CD8-positive, alpha-beta memory T cell (primary cell): ENCODE results near the gene COX17. TPM values are rescaled to one million over a fixed set of nuclear protein-coding genes. Genes with fewer than 3 reads are reported as not detected.

Source experiments
- CTCF ChIA-PET: fragments of 350-600 bp; sonication (Branson Sonifier 250); formaldehyde crosslinking; loops from one replicate; lab custom pipeline; 2021; ENCODE audit warnings: antibody characterized with exemption; lab: Charles Lee
- POLR2A ChIA-PET: fragments of 350-600 bp; sonication (Branson Sonifier 250); formaldehyde crosslinking; loops from one replicate; lab custom pipeline; 2021; ENCODE audit warnings: antibody characterized with exemption; lab: Charles Lee
- DNase-seq, 5 donors: peaks; one replicate each; pipeline versions ENCODE4 v3.0.0 to v3.0.0-alpha.2; 2020 to 2022; ENCODE audit warnings: mixed read lengths in 1 of 5
- H3K27ac ChIP-seq: one replicate; pipeline ENCODE4 v1.7.0; 2013; ENCODE audit warnings: low read depth, mild to moderate bottlenecking, low read length, moderate library complexity
- H3K27me3 ChIP-seq: 2 replicates; pipeline ENCODE4 v1.7.0; 2013; ENCODE audit warnings: low read length, mild to moderate bottlenecking; ENCODE audit not compliant: insufficient read depth, poor library complexity, severe bottlenecking
- H3K36me3 ChIP-seq: 2 replicates; pipeline ENCODE4 v1.7.0; 2013; ENCODE audit warnings: mild to moderate bottlenecking, low read length, moderate library complexity; ENCODE audit not compliant: insufficient read depth
- H3K4me1 ChIP-seq: 2 replicates; pipeline ENCODE4 v1.7.0; 2013; ENCODE audit warnings: mild to moderate bottlenecking, low read length, moderate library complexity; ENCODE audit not compliant: insufficient read depth
- H3K4me3 ChIP-seq: 2 replicates; pipeline ENCODE4 v1.7.0; 2013; ENCODE audit warnings: mild to moderate bottlenecking, low read length
- H3K9me3 ChIP-seq: 2 replicates; pipeline ENCODE4 v1.7.0; 2013; ENCODE audit warnings: mild to moderate bottlenecking, low read length
- H3K27ac Mint-ChIP-seq, 8 donors: one replicate each; pipeline ENCODE4 v1.8.0; 2020 to 2021; ENCODE audit warnings: mixed read lengths in 8 of 8, mild to moderate bottlenecking in 6 of 8, inconsistent platforms in 3 of 8, moderate library complexity in 3 of 8
- H3K27me3 Mint-ChIP-seq, 2 donors: one replicate each; pipeline ENCODE4 v1.8.0; 2020 to 2021; ENCODE audit warnings: mixed read lengths in 2 of 2, mild to moderate bottlenecking in 1 of 2, moderate library complexity in 1 of 2
- H3K36me3 Mint-ChIP-seq, 3 donors: one replicate each; pipeline ENCODE4 v1.8.0; 2020 to 2021; ENCODE audit warnings: mixed read lengths in 3 of 3, inconsistent platforms in 1 of 3, mild to moderate bottlenecking in 1 of 3
- H3K4me1 Mint-ChIP-seq, 3 donors: one replicate each; pipeline ENCODE4 v1.8.0; 2020 to 2021; ENCODE audit warnings: mixed read lengths in 3 of 3, inconsistent platforms in 1 of 3, mild to moderate bottlenecking in 1 of 3
- H3K4me3 Mint-ChIP-seq, 7 donors: one replicate each; pipeline ENCODE4 v1.8.0; 2020 to 2021; ENCODE audit warnings: mixed read lengths in 7 of 7, mild to moderate bottlenecking in 6 of 7, moderate library complexity in 4 of 7, inconsistent platforms in 2 of 7
- H3K9me3 Mint-ChIP-seq, 5 donors: one replicate each; pipeline ENCODE4 v1.8.0; 2020 to 2022; ENCODE audit warnings: mixed read lengths in 5 of 5, mild to moderate bottlenecking in 3 of 5, moderate library complexity in 2 of 5, inconsistent platforms in 1 of 5
- polyA plus RNA-seq: library from polyadenylated mRNA; unstranded; fragments of 300-500 nt; fragmentation: Illumina TruSeq; gene quantifications from one replicate; pipeline ENCODE4 v1.2.3, GENCODE V29; 2021
- total RNA-seq, 2 experiments: library from RNA; stranded (reverse); gene quantifications; one replicate each; pipeline ENCODE4 v1.2.3, GENCODE V29; 2021

The COX17 gene
- total and polyA plus RNA-seq, 3 experiments from 2014 or later: 82.4 to 108 (median 105) TPM

DNA sequence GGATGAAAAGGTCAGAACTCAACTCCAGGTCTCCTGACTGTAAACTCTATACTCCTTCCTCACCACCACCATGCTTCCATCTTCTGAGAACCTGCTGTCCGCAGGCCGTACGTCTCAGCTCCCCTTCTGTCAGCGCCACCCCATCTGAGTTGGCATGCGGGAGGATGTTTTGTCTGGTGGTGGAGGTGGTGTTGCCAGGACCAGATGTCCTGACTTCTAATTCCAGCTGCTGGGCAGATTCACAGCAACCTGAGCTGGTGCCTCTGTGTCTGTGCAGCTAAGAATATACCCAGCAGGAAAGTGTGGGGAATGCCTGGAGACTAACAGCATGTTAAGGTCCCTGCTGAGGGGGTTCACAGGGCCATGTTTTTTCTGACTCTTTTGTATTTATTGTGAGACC is 56.3 kb downstream of the COX17 start:
- Histone ChIP-seq H3K27me3 (no peaks in the 10 kb centered on the region), H3K4me3 (no peak overlapping the region), H3K9me3 (no peaks in the 10 kb centered on the region), H3K36me3 (no peaks in the 10 kb centered on the region), H3K27ac (no peak overlapping the region), H3K4me1 (no peaks in the 10 kb centered on the region)
- H3K27me3 Mint-ChIP-seq: peaks cover 9 to 24% of the 10 kb centered on the region in 2 donors
- CTCF ChIA-PET: no interaction called here
- H3K4me1 Mint-ChIP-seq: no peaks in the 10 kb centered on the region
- no peak for DNase-seq
- H3K4me3 Mint-ChIP-seq: no peak overlapping the region
- H3K36me3 Mint-ChIP-seq: no peaks in the 10 kb centered on the region
- no peaks in the 10 kb centered on the region for H3K9me3 Mint-ChIP-seq
- no peak overlapping the region for H3K27ac Mint-ChIP-seq
- POLR2A ChIA-PET: no interaction called here

Other genes with a start within 250 kb of the COX17 start
- gene TMEM39A, start 213.8 kb downstream of the COX17 start, total RNA-seq: 10 to 100 TPM; 44.4 to 45.3 TPM
- 22.1 TPM for gene TMEM39A, start 213.8 kb downstream of the COX17 start, polyA plus RNA-seq
- gene POGLUT1, start 208.4 kb downstream of the COX17 start, total RNA-seq: 10 to 100 TPM; 26.9 to 29.6 TPM
- 33.0 TPM for gene POGLUT1, start 208.4 kb downstream of the COX17 start, polyA plus RNA-seq
- gene TIMMDC1, start 178.9 kb downstream of the COX17 start, total RNA-seq: 100 to 1,000 TPM; 152 to 158 TPM
- gene TIMMDC1, start 178.9 kb downstream of the COX17 start, polyA plus RNA-seq: 81.1 TPM
- gene CD80, start 117.8 kb downstream of the COX17 start, total RNA-seq: 10 to 100 TPM; 16.8 to 17.9 TPM
- 0.91 TPM for gene CD80, start 117.8 kb downstream of the COX17 start, polyA plus RNA-seq
- gene ADPRH, start 97.9 kb downstream of the COX17 start, total RNA-seq: 1 to 10 TPM; 6.8 to 7.9 TPM
- gene ADPRH, start 97.9 kb downstream of the COX17 start, polyA plus RNA-seq: 2.5 TPM
- under 1 TPM in 1 of 2 experiments, not detected in 1; 0.16 TPM for gene PLA1A, start 79.5 kb downstream of the COX17 start, total RNA-seq
- not detected for gene PLA1A, start 79.5 kb downstream of the COX17 start, polyA plus RNA-seq
- gene POPDC2, start 16.8 kb downstream of the COX17 start, total RNA-seq: 1 to 10 TPM; 2.2 to 3.2 TPM
- gene POPDC2, start 16.8 kb downstream of the COX17 start, polyA plus RNA-seq: 2.0 TPM
- gene CFAP91, start 25.6 kb upstream of the COX17 start, total RNA-seq: under 1 TPM; 0.64 to 0.77 TPM
- 0.45 TPM for gene CFAP91, start 25.6 kb upstream of the COX17 start, polyA plus RNA-seq
- under 1 TPM; 0.35 to 0.38 TPM for gene NR1I2, start 104.7 kb upstream of the COX17 start, total RNA-seq
- gene NR1I2, start 104.7 kb upstream of the COX17 start, polyA plus RNA-seq: 1.0 TPM